Measurements from ENCODE around the gene PCNP.
A peak's percentile ranks its signal among the peaks of the same experiment; 100 is the strongest.
"Not testable (repeated sequence)": the region's sequence is repeated elsewhere in the genome, so short reads cannot be mapped to it uniquely, and the experiment has no call there.

The PCNP gene

GRCh38 chr3:101573449-101574387, at the start of gene PCNP:
Gene PCNP (plus strand): TSS chr3:101574180. CDS start chr3:101574216, 36 bp downstream.
- DNase-seq: peak; percentile 98 to 99

- no peak for DNase-seq
These were observed 46.5 kb upstream of the PCNP start for GRCh38 chr3:101527441-101527840.

- DNase-seq: no peak
These were observed 46.1 kb upstream of the PCNP start for GRCh38 chr3:101527906-101528305.

GRCh38 chr3:101529816-101530685, 43.9 kb upstream of the PCNP start:
- no peak for DNase-seq

GRCh38 chr3:101530686-101531047, 43.3 kb upstream of the PCNP start:
- DNase-seq: no peak

GRCh38 chr3:101531473-101532086, 42.4 kb upstream of the PCNP start:
- no peak for DNase-seq

GRCh38 chr3:101532783-101533602, 41.0 kb upstream of the PCNP start:
- DNase-seq: no peak

- DNase-seq: no peak
These were observed 40.4 kb upstream of the PCNP start for GRCh38 chr3:101533603-101533968.

- no peak for DNase-seq
These were observed 38.8 kb upstream of the PCNP start for GRCh38 chr3:101535221-101535620.

GRCh38 chr3:101536266-101536665, 37.7 kb upstream of the PCNP start:
- DNase-seq: no peak

- not testable (repeated sequence) for DNase-seq
These were observed 37.0 kb upstream of the PCNP start for GRCh38 chr3:101536955-101537354.

- no peak for DNase-seq
These were observed 31.0 kb upstream of the PCNP start for GRCh38 chr3:101542957-101543356.

GRCh38 chr3:101544161-101544850, 29.7 kb upstream of the PCNP start:
- DNase-seq: no peak

- no peak for DNase-seq
These were observed 25.4 kb upstream of the PCNP start for GRCh38 chr3:101548527-101549105.

GRCh38 chr3:101549473-101549872, 24.5 kb upstream of the PCNP start:
- DNase-seq: no peak

GRCh38 chr3:101551359-101552081, 22.5 kb upstream of the PCNP start:
- DNase-seq: not testable (repeated sequence)

- DNase-seq: not testable (repeated sequence)
These were observed 20.6 kb upstream of the PCNP start for GRCh38 chr3:101553381-101553780.

GRCh38 chr3:101556064-101556463, 17.9 kb upstream of the PCNP start:
- no peak for DNase-seq

GRCh38 chr3:101561630-101562328, 12.2 kb upstream of the PCNP start, which contains the start of gene TRMT10C:
Gene TRMT10C (plus strand): TSS chr3:101561868. CDS start chr3:101564782, 2,914 bp downstream.
- DNase-seq: peak; percentile 91 to 96
